Measurements from ENCODE around the gene PPM1M.

Gene PPM1M

DNA sequence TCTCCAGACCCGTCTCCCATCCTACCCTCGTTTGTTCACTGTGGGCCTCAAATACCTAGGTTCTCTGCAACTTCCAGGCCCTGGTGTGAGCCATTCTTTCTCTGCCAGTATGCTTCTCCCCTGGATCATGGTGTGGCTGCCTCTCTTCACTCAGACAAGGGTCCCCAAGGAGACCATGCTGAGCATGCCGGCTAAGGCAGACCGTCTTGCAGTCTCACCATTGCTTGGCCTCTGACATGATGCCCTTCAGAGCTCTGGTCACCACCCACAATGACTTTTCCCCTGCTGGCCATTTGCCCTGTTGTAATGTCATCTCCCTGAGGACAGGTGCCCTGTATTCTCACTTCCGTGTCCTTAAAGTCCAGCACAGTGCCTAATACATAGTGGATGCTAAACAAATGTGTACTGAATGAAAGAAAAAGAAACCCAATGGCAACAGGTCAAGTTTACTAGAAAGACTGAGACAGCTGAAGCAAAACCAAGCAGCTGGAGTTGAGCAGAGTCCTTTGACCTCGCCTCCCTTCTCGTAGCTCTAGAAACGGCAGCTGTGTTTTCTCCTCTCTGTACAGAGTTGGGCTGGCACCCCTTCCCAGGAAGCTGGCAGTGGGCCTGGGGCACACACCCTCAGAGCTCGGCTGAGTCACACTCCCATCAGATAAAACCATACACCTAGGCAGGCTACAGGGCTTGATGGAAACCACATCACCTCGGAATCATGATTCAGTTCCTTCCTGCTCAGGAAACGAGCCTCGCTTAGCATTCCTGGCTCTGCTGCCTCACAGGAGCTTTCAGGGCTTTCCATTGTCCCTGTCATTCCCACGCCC is 28.8 kb upstream of the PPM1M start:
- peak; percentile 33 for FAIRE-seq

DNA sequence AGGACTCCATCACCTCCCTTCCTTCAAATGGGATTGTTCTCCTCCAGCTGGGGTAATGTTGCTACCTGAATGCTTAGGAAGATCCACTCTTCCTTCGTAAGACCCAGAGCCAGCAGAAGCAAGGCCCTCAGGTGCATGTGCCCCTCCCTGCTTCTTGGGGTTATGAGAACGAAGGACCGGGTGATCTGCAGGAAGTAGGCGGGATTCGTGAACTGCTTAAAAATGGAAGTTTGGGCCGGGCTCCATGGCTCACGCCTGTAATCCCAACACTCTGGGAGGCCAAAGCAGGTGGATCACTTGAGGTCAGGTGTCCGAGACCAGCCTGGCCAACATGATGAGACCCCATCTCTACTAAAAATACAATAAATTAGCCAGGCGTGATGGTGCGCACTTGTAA is 28.2 kb upstream of the PPM1M start:
- no peak for FAIRE-seq

DNA sequence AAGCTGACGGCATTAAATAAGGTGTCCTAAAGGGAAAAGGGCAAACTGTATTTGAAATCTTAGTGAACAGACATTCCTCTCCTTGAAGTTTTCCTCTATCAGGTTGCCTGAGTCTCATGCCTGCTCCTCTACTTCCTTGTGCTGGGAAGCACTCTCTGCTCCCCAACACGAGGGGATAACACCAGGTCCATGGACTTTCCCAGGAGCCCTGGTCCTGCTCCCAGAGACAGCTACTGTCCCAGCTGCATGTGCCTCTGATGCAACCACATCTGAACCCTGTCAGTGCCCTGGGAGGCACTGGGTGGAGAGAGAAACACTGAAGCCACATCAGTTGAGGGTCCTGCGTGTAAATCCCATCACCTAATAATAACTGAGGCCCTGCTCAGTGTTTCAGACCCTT is 27.5 kb upstream of the PPM1M start:
- FAIRE-seq: no peak

DNA sequence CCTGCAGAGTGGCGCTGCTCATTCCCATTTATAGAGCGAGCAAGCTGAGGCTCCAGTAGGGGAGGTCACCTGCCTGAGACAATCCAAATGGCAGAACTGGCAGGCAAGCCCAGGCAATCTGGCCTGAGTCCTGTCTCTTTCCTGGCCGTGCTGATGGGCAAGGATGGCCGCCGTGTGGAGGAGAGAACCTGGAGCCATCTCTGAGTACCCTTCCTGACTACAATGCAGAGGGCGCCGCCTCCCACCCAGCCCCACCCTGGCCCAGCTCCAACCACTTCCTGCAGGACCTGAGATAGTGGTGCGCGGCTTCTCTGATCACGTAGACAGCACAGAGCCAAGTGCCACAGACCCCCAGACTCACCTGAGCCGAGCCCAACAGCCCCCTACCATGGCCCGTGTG is 27.1 kb upstream of the PPM1M start:
- FAIRE-seq: no peak

DNA sequence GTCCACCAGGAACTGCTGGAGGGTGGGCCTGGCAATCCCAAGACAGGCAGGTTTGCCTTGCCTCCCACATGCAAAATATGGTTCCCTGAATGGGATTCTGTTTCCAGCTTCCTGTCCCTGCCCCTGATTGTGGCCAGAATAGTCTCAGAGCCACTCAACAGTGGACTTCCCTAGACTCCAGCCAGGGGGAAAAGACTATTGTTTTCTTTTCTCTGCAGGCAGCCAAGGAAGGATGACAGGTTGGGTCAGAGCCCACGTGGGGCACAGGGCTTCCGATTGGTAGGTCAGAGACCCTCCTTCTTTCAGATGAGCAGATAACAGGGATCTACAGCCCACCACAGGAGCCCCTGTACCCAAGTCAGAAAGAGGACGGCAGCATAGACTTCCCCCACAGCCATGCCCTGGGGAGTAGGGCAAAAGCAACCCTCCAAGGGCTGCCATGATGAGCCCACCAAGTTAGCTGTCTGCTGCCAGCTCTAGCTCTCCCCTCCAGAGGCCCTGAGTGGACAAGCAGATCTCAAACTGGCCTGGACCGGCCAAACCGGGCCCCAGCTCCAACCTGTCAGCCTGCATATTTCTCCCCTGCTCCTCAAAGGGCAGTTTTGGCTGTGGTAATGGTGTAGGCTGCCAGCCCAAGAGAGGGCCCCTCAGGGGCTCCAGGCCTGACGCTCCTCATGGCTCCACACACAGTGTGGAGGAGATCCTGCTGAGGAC is 26.5 kb upstream of the PPM1M start:
- no peak for FAIRE-seq

DNA sequence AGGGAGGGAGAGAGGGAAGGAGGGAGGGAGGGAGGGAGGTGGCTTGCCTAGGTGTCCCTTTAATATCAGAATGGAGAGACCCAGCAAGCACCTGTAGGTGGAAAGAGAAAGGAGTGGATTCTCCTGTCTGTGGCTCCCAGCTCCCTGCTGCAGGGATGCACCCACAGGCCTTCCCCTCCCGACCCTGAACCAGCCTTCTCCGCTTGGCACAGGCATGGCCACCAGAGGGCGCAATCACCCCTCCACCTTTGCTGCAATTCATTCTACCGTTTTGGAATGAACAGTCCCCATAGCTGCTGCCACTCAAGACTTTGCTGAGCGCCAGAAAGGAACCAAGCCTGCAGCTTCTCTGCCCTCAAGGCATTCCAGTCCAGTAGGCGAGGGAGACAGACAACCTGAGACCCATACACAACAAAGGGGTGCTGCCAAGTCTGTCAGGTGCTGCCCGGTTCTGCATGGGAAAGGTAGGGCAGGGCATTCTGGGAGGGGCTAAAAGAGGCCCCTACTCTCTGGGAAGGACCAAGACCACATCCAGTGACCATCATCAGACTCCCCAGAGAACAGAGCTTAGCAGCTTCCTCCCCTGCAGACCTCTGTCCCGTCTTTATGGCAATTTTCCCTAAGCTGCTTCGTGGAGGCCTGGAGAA is 25.1 kb upstream of the PPM1M start:
- FAIRE-seq: no peak

DNA sequence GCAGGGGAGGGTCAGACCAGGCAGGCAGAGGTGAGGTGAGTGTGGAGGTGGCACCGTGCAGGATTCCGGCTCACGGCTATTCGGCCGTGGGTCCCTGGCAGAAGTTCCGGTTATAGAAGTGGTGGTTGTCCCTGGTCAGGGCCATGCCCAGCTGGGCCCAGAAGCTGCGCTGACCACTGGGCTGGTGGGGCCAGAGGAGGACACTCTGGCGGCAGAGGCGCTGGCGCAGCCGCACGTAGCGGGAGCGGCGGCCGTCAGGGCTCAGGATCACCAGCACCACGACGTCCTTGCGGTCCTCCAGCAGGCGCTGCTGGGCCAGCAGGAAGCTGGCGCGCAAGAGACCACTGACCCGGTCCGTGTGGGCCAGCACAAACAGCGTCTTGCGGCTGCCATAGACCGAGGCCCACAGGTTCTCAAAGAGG is 24.4 kb upstream of the PPM1M start:
- no peak for FAIRE-seq

DNA sequence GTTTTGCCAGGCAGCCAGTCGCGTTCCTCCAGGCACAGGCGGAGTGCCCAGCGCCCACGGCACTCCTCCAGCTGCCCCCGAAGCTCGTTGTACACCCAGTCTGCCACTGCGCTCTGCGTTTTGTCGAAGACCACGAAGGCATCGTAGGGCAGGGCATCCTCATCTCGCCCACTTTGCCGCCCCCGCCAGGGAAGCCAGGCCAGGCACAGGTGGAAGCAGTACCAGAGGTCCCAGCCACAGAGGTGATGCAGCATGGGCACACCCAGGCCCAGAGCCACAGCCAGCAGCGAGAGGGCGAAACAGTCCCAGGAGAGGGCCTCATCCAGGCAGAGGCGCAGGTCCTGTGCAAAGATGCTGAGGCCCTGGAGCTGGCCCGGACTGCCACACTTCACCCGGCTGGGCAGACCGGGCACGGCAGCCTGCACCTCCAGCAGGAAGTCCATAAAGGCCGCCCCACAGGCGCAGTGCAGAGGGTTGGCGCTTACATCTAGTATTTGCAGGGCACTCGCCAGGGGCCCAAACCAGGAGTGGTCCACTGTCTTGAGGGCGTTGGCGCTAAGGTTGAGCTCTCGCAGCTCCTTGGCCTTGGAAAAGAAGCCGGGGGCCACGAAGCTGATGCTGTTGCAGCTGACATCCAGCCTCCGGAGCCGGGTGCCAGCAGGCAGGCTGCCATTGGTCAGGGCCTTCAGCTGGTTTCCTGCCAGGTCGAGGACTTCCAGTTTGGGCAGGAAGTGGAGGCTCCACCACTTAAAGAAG is 23.8 kb upstream of the PPM1M start:
- no peak for FAIRE-seq

DNA sequence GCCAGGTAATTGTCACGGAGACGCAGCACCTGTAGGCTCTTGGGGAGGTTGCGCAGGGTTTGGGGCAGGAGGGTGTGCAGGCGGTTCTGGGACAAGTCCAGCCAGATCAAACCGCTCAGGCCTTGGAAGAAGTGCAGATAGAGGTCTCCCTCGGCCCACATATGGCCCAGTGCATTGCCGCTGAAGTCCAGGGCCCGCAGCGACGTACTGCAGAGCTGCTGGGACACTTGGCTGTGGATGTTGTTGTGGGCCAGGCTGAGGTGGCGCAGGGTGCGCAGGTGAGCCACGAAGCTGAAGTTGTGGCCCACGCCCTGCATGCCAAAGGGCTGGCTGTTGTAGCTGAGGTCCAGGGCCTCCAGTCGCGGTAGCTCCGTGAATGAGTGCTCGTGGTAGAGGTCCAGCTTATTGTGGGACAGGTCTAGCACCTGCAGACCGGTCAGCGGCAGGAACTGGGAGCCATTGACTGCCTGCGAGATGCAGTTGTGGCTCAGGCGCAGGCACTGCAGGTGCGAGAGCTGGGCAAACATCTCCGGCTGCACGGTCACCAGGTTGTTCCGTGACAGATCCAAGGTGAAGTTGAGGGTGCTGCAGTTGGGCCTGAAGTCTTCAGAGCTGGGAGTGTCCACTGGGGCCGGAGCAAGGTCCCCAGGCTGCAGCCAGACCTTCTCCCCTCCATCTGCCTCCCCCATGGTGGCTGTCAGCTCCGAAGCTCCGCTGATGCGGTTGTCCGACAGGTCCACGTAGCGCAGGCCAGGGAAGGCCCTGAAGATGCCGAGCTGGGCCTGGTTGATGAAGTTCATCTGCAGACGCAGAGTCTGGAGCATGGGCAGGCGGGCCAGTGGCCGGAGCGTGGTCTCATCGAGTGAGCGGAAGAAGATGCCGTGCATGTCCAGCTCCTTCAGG is 23.0 kb upstream of the PPM1M start:
- no peak for FAIRE-seq

DNA sequence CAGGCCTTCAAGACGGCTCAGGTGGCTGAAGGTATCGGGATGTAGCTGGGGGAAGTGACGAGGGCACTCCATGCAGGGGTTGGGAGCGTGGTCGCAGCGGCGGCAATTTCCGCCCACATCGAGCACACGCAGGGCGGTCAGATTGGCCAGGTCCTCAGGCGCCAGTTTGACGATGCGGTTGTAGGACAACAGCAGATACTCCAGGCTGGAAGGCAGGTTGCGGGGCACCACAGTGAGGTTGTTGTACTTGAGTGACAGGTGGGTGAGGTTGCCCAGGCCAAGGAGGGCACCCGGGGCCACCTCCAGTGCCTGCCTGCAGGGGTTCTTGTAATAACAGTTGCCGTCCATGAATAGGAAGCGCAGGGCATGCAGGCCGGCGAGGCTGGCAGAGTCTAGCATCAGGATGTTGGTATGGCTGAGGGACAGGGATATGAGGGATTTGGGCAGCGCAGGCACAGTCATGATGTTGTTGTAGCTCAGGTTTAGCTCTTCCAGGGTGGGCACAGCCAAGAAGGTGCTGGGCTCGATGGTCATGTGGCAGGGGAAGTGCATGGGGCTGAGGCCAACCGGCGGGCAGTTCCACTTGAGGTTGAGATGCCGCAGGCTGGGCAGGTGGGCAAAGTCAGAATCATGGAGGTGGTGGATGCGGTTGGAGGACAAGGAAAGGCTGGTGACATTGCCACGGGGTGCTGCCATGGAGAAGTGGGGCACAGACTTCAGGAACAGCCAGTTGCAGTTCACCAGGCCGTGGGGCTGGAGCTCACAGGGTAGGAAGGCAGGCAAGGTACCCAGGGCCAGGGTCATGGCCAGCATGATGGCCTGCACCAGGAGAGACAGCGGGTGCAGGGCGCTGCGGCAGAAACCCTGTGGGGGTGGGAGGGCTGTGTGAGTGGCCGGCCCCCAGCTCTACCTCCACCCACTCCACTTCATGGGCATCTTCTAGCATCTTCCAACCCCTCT is 21.8 kb upstream of the PPM1M start:
- FAIRE-seq: no peak

DNA sequence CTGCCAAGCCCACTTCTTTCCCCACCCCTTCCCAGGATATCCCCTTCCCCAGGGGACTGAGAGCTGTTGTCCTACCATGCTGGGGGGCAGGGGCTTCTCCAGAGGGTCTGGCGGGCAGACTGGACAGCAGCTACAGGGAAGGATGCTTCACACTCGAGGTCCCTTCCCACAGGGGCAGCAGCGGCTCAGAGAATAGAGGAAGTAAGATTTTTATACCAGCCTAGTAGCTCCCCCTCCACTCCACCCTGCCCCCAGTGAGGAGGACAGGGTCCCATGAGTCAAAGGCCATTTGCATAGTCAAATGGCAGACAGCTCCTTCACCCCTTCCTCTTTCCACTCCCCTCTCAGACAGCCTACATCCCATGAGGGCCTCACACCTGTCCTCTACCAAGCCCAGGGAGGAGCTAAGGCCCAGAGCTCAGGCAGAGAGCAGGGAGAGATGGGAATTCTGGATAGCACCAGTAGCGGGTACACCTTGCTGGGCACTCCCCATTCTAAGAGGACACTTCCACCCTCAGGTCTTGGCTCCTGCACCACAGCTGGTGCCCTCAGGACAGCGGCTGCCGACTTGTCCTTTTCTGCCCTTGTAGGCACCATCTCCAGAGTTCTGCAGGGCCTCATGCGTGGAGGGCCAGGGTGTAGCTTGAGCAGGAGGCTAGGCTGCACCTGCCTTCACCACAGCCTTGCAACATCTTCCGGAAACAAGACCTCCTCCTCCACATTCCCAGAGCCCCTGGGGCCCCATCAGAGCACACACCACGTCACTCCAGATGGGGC is 19.9 kb upstream of the PPM1M start, which contains the start of gene TLR9:
TLR9 (minus strand) TSS at position 194 of the 777 bp plus-strand sequence; CDS start at position 78, 116 bp downstream.
- no peak for FAIRE-seq

DNA sequence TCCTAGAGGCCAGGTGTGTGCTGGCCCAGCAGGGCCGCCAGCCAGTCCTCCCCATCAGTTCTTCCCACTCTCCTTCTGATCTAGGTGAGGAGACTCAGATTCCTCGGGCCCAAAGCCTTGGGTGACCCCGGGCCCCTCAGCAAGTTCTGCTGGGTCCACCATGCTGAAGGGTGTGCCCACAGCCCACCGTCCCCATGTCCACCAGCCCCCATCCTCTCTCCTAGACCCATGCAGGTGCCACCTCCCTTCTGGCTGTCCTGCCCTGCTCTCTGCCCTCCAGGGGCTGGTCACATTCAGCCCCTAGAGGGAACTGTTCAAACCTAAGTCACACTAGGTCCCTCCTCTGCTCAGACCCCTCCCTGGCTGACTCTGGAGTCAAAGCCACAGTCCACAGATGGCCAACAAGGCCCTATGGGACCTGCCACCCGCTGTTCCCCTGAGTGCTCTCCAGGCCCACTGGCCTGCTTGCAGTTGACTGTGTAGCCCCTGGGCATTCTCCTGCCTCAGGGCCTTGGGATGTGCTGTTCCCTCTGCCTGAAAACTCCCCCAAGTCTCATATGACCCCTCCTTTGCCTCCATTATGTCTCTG is 19.2 kb upstream of the PPM1M start:
- no peak for FAIRE-seq

DNA sequence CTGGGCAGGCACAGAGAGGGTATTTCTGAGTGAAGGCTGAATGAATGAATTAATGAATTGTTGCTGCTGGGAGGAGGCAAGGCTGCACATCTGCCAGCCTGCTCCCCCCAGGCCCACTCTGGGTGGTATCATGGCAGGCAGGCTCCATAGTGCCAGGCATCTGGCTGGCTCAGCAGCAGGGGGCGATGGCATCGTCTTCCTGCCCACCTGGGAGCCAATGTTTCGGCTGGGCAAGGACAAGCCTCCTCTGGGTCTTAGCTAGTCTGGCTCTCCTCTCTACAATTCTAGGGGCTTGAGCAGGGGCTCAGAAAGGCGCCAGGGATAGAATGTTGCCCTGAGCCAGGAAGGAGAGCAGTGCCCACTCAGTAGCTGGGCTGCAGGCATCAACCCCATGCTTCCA is 18.4 kb upstream of the PPM1M start:
- FAIRE-seq: no peak

DNA sequence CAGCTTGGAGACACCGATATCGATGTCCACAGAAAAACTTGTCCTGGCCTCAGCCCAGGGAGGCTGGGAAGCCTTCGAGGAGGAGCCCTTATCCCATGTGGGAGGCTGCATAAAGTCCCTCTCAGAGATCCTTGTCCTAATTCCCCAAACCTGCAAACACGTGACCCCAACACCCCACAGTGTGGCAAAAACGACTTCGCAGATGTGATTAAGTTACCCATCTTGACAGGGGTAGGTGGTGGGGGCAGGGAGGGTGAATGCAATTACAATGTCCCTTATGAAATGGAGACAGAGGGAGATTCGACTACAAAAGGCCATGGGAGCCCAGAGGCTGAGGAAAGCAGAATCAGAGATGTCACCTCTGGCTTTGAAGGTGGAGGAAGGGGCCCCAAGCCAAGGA is 17.8 kb upstream of the PPM1M start:
- FAIRE-seq: no peak

DNA sequence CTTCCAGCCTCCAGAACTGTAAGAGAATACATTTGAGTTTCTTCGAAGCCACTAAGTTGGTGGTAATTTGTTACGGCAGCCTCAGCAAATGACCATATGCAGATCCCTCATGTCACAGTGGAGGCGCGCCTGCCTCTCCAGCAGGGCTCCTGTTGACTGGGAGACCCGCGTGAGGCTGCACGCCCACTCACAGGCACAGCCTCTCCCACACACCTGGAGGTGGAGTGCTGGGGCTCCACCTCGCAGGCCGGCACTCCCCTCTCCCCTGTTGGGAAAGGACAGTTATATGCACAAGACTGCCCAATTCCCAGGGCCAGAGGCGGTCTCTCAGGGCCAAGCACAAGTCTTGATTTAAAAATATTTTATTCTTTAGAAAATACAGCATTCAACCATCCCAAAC is 17.3 kb upstream of the PPM1M start:
- FAIRE-seq: no peak

DNA sequence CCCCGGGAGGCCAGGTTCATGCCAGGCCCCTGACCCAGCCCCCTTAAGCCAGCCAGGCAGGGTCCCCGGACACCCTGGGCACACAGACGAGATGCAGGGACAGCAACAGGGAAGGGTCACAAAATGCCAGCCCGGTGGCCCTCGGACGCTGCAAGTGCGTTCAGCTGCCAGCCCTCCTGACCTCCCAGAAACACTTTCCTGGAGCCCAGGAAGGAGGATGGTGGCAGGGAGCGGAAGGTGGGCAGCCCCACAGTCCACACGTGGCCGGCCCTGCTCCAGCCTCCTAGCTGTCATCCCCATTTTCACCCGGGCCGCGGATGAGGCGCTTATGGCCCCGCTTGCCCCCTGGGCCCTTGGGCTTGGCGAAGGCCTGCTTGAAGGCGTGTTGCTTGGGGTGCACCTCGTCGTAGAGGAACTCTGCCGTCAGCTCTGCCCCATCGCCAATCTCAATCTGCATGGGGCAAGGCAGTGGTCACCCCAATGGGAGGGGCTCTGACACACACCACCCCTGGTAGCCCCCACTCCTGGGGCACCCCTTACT is 16.7 kb upstream of the PPM1M start:
- no peak for FAIRE-seq

DNA sequence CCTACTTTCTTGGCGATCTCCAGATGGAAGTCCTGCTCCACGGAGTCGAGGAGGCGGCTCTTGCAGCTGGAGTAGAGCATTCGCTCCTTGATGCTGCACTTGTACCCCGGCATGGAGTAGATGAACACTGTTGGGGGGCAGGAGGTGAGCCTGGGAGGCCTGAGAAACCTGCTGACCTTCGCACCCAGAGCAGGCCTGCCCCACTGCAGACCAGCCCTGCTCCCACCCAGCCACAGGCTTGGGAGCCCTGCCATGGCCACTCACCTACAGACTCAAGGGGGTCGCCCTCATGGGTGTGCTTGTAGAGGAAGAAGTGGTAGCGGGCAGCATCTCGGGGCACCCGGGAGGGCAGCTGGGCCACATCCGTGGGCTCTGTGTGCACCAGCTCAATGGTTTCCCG is 15.9 kb upstream of the PPM1M start:
- FAIRE-seq: no peak

DNA sequence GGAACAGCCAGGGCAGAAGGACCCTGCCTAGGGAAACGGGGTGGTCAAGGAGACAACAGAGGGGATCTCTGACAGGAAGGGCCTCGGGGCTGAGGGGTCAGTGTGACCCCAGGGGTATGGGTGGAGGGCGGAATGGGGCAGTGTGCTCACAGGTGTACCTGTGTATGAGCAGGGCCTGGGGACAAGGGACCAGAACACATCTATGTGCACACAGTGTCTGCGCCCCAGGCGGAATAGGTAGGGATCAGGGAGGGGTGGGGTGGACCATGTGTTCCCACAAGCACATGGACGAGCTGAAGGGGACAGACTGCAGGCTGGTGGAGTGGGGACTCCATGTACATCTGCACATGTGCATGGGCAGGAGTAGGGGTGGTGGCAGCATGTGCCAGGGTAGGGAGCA is 15.1 kb upstream of the PPM1M start:
- FAIRE-seq: no peak

DNA sequence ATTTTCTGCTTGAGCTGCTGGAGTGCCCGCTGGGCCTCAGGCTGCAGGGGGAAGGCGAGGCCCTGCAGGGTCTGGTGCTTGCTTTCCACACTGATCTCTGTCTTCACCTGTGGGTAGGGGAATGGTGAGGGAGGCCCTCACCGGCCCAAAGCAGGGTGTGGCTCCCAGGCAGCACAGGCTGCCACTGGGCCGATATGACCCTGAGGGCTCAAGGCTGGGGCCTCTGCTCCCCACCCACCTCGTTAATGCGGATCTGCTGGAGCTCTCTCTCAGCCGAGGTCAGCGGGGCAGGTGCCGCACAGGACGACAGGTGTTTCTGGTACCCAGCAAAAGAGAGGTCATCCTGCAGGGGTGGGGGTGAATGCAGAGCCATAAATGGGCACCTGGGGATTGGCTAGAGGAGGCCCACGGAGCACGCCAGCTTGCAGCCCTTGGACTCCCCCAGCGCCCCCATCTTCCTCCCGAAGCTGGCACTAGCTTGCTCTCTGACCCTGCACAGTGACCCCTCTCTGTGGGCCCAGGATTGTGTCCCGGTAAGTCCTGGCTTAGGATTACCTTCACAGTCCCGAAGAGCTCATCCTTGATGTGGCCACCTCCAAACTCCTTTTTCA is 14.6 kb upstream of the PPM1M start:
- no peak for FAIRE-seq
